ENCODE measurements around the gene RNF20.

The RNF20 gene

GRCh38 chr9:101533334-101534204 is at the start of gene RNF20:
Gene RNF20, plus strand, starts transcription at chr9:101533853. Its CDS starts 1,571 bp downstream, at chr9:101535424.
- Histone ChIP-seq H3K9ac (ENCODE audit: insufficient read length, low read depth) (peak within 1 kb of the TSS; percentile 97), H3K36me3 (ENCODE audit: insufficient read depth, insufficient read length, low read length) (peaks cover 33% of the 10 kb centered on the region), H3K9me3 (ENCODE audit: insufficient read depth, low read length) (no peaks in the 10 kb centered on the region), H3K27me3 (ENCODE audit: insufficient read depth, insufficient read length) (no peaks in the 10 kb centered on the region), H3K4me3 (ENCODE audit: insufficient read length, low read depth) (peak within 1 kb of the TSS; percentile 89), H3K4me1 (ENCODE audit: insufficient read depth, insufficient read length) (no peaks in the 10 kb centered on the region)
- no peak for TF ChIP-seq SUZ12 (IDR thresholded peaks at IDR 0.05; ENCODE audit: extremely low read depth, insufficient read depth, insufficient read length)
- TF ChIP-seq ZNF274 (IDR thresholded peaks at IDR 0.05; ENCODE audit: low read depth, low read length): no peak
- no peak for TF ChIP-seq YY1 (IDR thresholded peaks at IDR 0.05; ENCODE audit: insufficient read depth, insufficient read length)
- DNase-seq (ENCODE audit: low read depth, low spot score): peak; percentile 98

GRCh38 chr9:101484046-101484445 is 49.6 kb upstream of the RNF20 start:
- DNase-seq (ENCODE audit: low read depth, low spot score): no peak
- Histone ChIP-seq H3K9ac (ENCODE audit: insufficient read length, low read depth) (no peak overlapping the region), H3K27me3 (ENCODE audit: insufficient read depth, insufficient read length) (no peaks in the 10 kb centered on the region), H3K4me3 (ENCODE audit: insufficient read length, low read depth) (no peak overlapping the region), H3K4me1 (ENCODE audit: insufficient read depth, insufficient read length) (peaks cover 2% of the 10 kb centered on the region), H3K36me3 (ENCODE audit: insufficient read depth, insufficient read length, low read length) (no peaks in the 10 kb centered on the region), H3K9me3 (ENCODE audit: insufficient read depth, low read length) (no peaks in the 10 kb centered on the region)
- TF ChIP-seq ZNF274 (IDR thresholded peaks at IDR 0.05; ENCODE audit: low read depth, low read length) (no peak), SUZ12 (IDR thresholded peaks at IDR 0.05; ENCODE audit: extremely low read depth, insufficient read depth, insufficient read length) (no peak), YY1 (IDR thresholded peaks at IDR 0.05; ENCODE audit: insufficient read depth, insufficient read length) (no peak)

DNA sequence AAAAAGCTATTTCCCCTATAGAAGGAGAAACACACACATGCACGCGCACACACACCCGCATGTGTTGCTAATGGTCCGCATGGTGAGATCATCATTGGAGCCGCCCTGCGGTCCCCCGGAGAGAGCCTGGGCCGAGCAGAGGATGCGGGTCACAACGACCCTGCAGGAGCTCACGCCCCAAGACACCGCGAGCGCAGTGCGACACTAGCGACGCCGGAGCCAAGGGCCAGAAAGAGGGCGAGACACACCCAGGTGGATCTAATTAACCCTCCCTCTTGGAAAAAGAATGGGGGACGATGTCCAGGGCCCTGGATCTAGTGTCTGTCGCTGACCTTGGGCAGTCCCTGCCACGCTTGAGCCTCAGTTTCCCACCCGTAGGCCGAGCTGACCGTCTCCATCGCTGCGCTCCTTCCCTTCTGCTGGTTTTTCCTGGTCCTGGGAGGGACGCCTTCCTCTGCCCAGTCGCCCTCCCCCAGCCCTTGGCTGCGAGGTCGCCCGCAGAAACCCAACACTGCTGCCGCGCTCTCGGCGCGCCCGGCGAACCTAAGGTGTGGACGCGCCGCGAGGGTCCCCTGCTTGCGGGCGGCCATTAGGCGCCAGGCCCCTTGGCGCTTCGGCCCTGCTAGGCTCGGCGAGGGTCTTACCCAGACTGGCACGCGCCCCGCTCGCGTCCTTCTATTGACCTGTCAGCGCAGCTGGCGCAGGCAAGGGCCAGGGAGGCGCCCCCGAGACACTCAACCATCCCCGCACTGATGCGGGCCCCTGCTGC is 47.5 kb upstream of the RNF20 start:
- Histone ChIP-seq H3K4me1 (ENCODE audit: insufficient read depth, insufficient read length) (peaks cover 2% of the 10 kb centered on the region), H3K9ac (ENCODE audit: insufficient read length, low read depth) (peak overlapping the region; percentile 57), H3K27me3 (ENCODE audit: insufficient read depth, insufficient read length) (no peaks in the 10 kb centered on the region), H3K36me3 (ENCODE audit: insufficient read depth, insufficient read length, low read length) (no peaks in the 10 kb centered on the region), H3K4me3 (ENCODE audit: insufficient read length, low read depth) (peak overlapping the region; percentile 51), H3K9me3 (ENCODE audit: insufficient read depth, low read length) (no peaks in the 10 kb centered on the region)
- TF ChIP-seq YY1 (IDR thresholded peaks at IDR 0.05; ENCODE audit: insufficient read depth, insufficient read length) (no peak), ZNF274 (IDR thresholded peaks at IDR 0.05; ENCODE audit: low read depth, low read length) (no peak), SUZ12 (IDR thresholded peaks at IDR 0.05; ENCODE audit: extremely low read depth, insufficient read depth, insufficient read length) (no peak)
- peak; percentile 16 for DNase-seq (ENCODE audit: low read depth, low spot score)

GRCh38 chr9:101486693-101487442 is 46.8 kb upstream of the RNF20 start:
- Histone ChIP-seq H3K27me3 (ENCODE audit: insufficient read depth, insufficient read length) (no peaks in the 10 kb centered on the region), H3K4me3 (ENCODE audit: insufficient read length, low read depth) (peak overlapping the region; percentile 51), H3K9ac (ENCODE audit: insufficient read length, low read depth) (peak overlapping the region; percentile 57), H3K36me3 (ENCODE audit: insufficient read depth, insufficient read length, low read length) (no peaks in the 10 kb centered on the region), H3K9me3 (ENCODE audit: insufficient read depth, low read length) (no peaks in the 10 kb centered on the region), H3K4me1 (ENCODE audit: insufficient read depth, insufficient read length) (peaks cover 2% of the 10 kb centered on the region)
- peak; percentile 65 for DNase-seq (ENCODE audit: low read depth, low spot score)
- TF ChIP-seq SUZ12 (IDR thresholded peaks at IDR 0.05; ENCODE audit: extremely low read depth, insufficient read depth, insufficient read length): no peak

- Histone ChIP-seq H3K36me3 (ENCODE audit: insufficient read depth, insufficient read length, low read length) (no peaks in the 10 kb centered on the region), H3K4me3 (ENCODE audit: insufficient read length, low read depth) (no peak overlapping the region), H3K9me3 (ENCODE audit: insufficient read depth, low read length) (no peaks in the 10 kb centered on the region), H3K9ac (ENCODE audit: insufficient read length, low read depth) (peak overlapping the region; percentile 22), H3K27me3 (ENCODE audit: insufficient read depth, insufficient read length) (no peaks in the 10 kb centered on the region), H3K4me1 (ENCODE audit: insufficient read depth, insufficient read length) (peaks cover 2% of the 10 kb centered on the region)
- no peak for TF ChIP-seq ZNF274 (IDR thresholded peaks at IDR 0.05; ENCODE audit: low read depth, low read length)
- no peak for TF ChIP-seq SUZ12 (IDR thresholded peaks at IDR 0.05; ENCODE audit: extremely low read depth, insufficient read depth, insufficient read length)
- no peak for TF ChIP-seq YY1 (IDR thresholded peaks at IDR 0.05; ENCODE audit: insufficient read depth, insufficient read length)
- no peak for DNase-seq (ENCODE audit: low read depth, low spot score)
Measured at GRCh38 chr9:101487443-101487840, 46.2 kb upstream of the RNF20 start.

- H3K9me3 ChIP-seq (ENCODE audit: insufficient read depth, low read length): no peaks in the 10 kb centered on the region
- H3K4me1 ChIP-seq (ENCODE audit: insufficient read depth, insufficient read length): no peaks in the 10 kb centered on the region
- no peaks in the 10 kb centered on the region for H3K36me3 ChIP-seq (ENCODE audit: insufficient read depth, insufficient read length, low read length)
- TF ChIP-seq SUZ12 (IDR thresholded peaks at IDR 0.05; ENCODE audit: extremely low read depth, insufficient read depth, insufficient read length) (no peak), ZNF274 (IDR thresholded peaks at IDR 0.05; ENCODE audit: low read depth, low read length) (no peak), YY1 (IDR thresholded peaks at IDR 0.05; ENCODE audit: insufficient read depth, insufficient read length) (no peak)
- no peak overlapping the region for H3K9ac ChIP-seq (ENCODE audit: insufficient read length, low read depth)
- no peak overlapping the region for H3K4me3 ChIP-seq (ENCODE audit: insufficient read length, low read depth)
- no peak for DNase-seq (ENCODE audit: low read depth, low spot score)
- H3K27me3 ChIP-seq (ENCODE audit: insufficient read depth, insufficient read length): no peaks in the 10 kb centered on the region
Measured at GRCh38 chr9:101495810-101496209, 37.8 kb upstream of the RNF20 start.
